HTERT RPE-1 (cell line): Measurements from ENCODE around the gene ATP1A4.
"Not testable (repeated sequence)": the region's sequence is repeated elsewhere in the genome, so short reads cannot be mapped to it uniquely, and the experiment has no call there.

Source experiments
- in situ Hi-C: fragments of 300-500 bp; cut with MboI; formaldehyde crosslinking; loops from 4 replicates; pipeline ENCODE4 v1.14.3; 2020; ENCODE audit warnings: low sequenced_read_pairs

The ATP1A4 gene

DNA sequence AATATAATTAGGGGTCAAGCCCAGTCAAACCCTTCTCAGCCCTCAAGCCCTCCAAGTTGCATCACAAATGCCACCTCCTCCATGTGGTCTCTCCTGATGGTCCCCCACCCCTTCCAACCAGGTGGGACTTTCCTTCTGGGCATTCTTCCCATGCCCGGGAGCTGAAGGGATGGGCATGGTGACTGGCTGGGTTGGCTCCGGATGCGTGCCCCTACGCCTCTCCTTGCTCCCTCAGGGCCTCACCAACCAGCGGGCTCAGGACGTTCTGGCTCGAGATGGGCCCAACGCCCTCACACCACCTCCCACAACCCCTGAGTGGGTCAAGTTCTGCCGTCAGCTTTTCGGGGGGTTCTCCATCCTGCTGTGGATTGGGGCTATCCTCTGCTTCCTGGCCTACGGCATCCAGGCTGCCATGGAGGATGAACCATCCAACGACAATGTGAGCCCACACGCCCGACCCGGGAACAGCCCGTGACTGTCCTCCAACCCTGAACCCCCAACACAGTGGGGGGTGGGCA lies 28.4 kb upstream of the ATP1A4 start:
- in situ Hi-C loops = no loop called here

DNA sequence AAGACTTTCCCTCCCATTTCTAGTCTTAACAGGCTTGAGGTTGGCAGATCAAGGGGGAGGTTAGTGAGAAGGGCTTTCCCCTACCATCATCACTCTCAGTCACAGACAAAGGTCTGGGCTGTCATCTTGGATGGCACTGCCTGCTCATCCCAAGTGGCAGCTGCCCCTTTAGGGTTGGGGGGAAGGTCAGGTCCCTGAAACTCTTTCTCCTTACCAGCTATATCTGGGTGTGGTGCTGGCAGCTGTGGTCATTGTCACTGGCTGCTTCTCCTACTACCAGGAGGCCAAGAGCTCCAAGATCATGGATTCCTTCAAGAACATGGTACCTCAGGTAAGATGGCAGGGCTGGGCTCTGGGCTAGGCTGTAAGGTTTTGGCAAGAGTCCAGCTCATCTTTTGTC lies 27.7 kb upstream of the ATP1A4 start:
- in situ Hi-C loops = no loop called here

DNA sequence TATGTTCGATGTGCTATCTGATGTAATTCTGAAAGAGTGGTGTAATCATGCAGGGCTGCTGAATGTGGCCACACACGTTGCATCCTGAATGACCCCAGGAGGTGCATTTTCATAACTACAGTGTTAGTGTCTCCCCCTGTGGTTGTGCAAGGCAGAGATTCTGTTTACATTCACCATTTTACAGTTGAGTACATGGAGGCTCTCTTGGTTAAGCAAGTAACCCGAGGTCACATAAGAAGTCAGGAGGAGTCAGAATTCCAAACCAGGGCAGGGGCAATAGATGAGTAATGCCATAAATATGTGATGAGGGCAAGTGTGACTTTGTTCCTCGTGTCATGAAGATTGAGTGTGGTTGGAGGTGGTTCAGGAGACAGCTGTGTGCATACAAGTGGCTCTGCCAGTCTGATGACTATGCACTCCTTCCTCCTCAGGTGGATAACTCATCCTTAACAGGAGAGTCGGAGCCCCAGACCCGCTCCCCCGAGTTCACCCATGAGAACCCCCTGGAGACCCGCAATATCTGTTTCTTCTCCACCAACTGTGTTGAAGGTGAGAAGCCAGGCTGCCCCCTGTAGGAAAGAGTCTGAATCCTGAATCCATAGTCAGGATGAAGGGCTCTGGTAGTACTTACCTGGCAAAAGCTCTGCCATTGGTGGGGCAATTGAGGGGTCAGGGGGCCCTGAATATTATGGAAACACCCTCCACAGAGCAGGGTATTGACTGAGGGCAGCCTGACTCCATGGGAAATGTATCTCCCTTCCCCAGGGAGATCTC lies 26.5 kb upstream of the ATP1A4 start:
- in situ Hi-C loops = no loop called here

DNA sequence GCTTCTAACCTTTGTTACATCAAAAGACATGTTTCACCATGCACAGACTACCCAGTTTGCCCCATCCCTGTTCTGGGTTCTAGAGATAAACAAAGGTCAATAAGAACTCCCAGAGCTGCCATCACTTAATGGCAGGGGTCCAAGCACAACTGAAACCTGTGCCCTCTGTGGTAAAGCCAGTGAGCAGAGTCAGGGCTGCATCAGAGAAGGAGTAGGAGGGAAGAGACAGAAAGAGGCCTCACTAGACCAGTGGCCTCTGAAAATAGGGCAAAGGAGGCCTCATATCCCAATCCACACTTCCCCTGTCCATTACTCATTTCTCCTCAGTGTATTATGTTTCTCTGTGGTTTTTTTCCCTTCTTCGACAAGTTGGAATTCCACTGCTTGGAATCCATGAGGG lies 25.7 kb upstream of the ATP1A4 start:
- in situ Hi-C loops = no loop called here

DNA sequence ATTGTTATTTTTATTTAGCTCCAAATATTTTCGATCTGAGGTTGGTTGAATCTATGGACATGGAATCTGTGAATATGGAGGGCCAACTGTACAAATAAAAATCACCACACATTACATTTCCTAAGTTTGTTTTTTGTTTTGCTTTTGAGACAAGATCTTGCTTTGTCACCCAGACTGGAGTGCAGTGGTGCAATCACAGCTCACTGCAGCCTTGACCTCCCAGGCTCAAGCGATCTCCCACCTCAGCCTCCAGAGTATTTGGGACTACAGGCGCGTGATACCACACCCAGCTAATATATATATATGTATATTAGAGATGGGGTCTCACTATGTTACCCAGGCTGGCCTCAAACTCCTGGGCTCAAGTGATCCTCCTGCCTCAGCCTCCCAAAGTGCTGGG lies 25.1 kb upstream of the ATP1A4 start:
- in situ Hi-C loops = not testable (repeated sequence)

DNA sequence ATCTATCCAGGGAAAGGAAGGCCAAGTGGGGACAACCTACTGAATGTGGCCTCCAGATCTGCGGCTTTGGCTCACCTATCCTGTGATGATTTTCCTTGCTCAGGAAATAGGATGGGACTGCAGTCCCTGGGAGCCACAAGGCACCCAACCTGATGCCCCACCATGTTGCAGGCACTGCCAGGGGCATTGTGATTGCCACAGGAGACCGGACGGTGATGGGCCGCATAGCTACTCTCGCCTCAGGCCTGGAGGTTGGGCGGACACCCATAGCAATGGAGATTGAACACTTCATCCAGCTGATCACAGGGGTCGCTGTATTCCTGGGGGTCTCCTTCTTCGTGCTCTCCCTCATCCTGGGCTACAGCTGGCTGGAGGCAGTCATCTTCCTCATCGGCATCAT lies 24.0 kb upstream of the ATP1A4 start:
- in situ Hi-C loops = no loop called here

DNA sequence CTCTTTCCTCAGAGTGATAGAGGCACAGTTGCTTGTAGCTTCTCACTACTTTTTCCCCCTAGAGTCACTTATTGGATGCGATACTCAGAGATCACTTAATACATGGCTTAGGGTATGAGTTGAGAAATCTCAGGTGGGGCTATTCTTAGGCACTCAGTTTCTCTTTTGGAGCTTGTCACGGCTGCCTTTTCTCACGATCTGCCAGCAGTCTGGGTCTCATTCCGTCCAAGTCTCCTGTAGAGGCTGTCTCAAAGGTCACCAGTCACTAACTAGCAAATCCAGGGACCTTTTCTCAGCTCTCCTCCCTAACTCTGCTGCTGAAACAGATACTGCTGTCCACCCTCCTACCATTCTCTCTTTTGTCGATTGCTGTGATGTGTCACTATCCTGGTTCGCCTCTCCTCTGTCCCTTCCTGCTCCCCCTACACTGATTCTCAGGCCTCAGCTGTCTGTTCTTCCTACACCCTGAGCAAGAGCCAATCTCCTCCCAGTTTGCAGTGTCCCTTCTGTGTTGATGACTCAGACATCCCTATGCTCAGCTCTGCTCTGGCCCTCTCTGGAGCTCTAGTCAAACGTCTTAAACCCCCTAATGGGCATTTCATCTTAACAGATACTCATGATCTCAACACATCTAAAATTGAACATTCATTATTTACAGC lies 23.4 kb upstream of the ATP1A4 start:
- in situ Hi-C loops = no loop called here

DNA sequence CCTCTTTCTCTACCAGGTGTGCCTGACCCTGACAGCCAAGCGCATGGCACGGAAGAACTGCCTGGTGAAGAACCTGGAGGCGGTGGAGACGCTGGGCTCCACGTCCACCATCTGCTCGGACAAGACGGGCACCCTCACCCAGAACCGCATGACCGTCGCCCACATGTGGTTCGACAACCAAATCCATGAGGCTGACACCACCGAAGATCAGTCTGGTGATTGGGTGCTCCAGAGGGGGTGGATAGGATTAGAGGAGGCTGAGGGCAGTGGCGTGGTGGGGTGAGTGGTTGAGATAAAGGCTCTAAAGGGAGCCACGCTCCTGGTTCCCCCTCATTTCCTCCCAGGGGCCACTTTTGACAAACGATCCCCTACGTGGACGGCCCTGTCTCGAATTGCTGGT lies 22.8 kb upstream of the ATP1A4 start:
- in situ Hi-C loops = no loop called here

DNA sequence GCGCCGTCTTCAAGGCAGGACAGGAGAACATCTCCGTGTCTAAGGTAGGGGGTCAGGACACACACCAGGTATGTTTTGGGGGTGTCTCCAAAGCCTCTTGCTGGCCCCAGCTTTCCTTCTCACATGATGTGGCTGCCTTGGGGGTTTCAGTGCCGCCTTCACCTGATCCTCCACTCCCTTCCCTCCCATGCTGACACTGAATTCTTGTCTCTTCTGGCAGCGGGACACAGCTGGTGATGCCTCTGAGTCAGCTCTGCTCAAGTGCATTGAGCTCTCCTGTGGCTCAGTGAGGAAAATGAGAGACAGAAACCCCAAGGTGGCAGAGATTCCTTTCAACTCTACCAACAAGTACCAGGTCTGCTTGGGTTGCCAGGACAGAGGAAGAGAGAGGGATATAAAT lies 22.4 kb upstream of the ATP1A4 start:
- in situ Hi-C loops = no loop called here

DNA sequence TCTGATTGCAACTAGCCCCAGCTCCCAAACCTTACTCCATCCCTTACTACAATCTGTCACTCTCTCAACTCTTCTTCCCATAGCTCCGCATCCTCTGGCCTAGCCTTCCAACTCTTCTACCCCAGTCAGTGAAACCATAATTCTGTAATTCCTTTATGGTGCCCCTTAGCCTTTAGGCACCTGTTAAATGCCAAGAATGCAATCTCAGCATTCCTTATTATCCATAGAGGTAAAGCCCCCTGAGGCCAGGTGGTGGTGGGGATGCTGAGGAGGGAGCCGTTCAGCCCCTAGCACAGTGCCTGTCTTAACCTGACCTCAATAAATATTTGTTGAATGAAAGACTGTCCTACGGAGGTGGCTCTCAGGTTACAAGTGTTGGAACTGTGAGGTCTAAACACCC lies 21.8 kb upstream of the ATP1A4 start:
- in situ Hi-C loops = no loop called here

DNA sequence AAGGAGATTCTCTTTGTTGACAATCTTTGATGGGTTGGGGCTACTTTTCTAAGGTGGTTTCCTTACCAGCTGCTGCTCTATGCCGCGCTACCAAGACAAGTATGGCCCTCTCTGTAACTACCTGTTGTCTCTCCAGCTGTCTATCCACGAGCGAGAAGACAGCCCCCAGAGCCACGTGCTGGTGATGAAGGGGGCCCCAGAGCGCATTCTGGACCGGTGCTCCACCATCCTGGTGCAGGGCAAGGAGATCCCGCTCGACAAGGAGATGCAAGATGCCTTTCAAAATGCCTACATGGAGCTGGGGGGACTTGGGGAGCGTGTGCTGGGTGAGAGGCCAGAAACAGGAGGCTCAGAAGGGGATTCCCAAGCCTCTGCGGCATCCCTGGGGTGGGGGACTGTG lies 21.4 kb upstream of the ATP1A4 start:
- in situ Hi-C loops = no loop called here

DNA sequence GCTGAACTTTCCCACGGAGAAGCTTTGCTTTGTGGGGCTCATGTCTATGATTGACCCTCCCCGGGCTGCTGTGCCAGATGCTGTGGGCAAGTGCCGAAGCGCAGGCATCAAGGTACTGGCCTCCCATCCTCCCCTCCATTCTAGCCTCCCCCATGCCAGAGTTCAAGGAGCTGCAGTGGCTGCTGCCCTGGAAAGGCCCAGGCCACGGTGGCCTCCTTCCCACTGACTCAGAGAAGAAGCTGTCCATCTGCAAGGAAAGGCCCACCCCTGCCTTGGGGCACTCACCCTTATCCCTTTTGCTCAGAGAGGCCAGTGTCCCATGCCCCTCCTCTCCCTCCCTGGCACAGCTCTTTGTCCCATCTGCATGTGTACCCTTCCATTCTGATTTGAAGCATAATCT lies 20.9 kb upstream of the ATP1A4 start:
- in situ Hi-C loops = no loop called here

DNA sequence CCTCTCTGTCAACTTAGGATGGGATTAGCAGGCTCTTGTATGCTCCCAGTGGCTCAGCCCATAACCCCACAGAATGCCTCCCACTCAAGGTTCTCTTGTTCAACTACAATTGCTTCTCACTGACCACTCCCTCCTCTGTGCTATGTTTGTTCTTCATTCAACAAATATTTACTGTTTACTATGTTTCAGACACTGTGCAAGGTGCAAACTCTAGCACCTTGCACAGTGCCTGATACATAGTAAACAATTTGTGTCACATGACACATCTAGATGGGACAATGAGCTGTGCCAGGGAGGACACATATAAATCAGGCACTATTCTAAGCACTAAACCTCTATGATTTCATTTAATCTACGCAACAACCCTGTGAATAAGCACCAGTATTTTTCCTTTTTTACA lies 20.5 kb upstream of the ATP1A4 start:
- in situ Hi-C loops = no loop called here

DNA sequence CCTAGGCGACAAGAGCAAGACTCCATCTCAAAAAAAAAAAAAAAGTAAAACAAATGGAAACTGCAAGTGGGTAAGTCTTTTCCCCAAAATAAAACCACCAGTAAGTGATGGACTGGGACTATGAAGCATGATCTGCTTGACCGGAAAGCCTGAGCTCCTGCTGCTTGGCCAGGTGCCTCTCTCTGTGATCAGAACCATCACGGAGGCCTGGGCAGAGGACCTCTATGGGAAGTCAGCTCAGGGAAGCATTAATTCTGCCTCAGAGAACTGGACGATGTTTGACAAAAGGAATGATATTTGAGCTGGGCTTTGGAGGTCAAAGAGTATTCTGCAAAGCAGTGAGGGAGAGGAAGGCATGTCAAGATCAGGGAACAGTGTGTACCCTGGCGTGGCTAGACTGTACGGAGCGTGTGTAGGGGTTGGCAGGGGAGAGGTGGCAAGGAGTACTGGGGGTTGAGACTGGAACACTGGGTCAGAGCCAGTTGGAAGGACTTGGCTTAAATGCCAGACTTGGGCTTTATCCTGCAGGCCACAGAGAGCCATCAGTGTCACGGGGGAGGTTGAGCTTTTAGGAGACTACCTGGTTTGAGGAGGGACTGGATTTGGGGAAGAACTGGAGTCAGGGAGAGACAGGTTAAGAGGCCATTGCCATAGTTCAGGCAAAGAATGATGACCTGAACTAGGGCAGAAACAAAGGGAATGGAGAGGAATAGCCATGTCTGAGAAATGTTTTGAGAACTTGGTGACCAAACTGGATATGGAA lies 19.4 kb upstream of the ATP1A4 start:
- in situ Hi-C loops = no loop called here

DNA sequence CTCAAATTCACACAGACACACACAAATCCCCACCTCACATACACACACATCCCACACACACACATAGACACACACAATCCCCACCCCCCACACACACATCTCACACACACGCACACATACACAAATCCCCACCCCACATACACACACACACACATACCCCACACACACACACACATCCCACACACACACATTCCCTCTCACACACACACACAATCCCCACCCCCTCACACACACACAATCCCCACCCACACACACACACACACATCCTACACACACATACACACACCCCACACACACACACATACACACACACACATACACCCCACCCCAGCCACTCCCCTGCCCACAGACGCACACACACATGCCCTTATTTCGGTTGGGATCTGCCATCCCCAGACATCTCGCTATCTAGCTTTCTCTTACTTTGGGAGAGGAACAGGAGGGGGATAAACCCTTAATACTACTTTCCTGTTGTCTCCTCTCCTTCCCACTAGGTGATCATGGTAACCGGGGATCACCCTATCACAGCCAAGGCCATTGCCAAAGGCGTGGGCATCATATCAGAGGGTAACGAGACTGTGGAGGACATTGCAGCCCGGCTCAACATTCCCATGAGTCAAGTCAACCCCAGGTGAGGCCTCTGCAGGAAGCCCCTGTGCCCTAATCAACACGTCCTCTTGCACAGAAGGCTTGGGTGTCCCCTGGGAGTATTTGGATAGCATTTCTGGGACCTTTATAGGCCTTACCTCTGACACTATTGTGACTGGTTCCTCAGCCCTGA lies 17.2 kb upstream of the ATP1A4 start:
- in situ Hi-C loops = no loop called here

DNA sequence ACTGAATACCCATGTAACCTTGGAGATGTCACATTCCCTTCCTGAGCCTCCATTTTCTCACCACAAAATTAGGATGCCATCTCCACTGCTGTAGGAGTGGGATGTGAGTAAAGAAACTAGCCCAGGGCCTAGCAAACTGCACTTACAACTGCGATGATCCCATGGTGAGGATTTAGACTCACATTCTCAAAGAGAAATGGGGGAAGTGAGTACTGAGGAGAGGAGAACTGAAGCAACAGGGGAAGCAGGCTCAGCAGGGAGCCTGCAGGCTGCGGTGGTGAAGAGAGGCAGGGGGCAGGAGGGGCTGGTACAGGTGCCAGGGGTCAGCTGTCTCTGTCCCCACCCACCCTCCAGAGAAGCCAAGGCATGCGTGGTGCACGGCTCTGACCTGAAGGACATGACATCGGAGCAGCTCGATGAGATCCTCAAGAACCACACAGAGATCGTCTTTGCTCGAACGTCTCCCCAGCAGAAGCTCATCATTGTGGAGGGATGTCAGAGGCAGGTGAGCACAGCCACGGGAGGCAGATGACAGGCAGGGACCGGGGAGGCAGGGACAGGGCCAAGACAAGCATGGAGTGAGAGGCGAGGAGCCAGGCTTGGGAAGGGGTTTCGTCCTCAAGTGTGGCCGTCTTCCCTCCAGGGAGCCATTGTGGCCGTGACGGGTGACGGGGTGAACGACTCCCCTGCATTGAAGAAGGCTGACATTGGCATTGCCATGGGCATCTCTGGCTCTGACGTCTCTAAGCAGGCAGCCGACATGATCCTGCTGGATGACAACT lies 16.4 kb upstream of the ATP1A4 start:
- in situ Hi-C loops = no loop called here

DNA sequence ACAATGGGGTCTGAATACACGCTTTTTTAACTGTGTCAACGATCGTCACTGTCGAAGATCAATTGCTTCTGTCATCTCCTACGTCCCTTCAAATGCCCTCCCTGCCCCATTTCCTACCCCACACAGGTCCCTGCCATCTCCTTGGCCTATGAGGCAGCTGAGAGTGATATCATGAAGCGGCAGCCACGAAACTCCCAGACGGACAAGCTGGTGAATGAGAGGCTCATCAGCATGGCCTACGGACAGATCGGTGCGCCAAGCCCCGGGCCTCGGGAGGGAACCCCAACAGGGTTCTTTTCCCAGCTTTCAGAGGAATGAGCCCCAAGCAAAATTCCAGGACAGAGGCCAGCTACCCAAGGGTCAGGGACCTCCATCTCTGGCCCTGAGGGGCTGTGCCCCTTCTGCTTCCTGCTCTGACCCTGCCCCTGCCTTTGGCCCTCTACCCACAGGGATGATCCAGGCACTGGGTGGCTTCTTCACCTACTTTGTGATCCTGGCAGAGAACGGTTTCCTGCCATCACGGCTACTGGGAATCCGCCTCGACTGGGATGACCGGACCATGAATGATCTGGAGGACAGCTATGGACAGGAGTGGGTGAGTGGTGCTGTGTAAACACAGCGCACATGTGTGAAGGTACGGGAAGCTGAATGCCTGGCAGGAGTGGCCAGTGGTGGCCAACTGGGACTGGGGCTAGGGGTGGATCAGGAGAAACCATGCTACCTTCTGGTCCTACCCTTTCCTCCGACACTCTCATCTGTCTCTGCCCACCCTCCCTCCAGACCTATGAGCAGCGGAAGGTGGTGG lies 15.1 kb upstream of the ATP1A4 start:
- in situ Hi-C loops = no loop called here

DNA sequence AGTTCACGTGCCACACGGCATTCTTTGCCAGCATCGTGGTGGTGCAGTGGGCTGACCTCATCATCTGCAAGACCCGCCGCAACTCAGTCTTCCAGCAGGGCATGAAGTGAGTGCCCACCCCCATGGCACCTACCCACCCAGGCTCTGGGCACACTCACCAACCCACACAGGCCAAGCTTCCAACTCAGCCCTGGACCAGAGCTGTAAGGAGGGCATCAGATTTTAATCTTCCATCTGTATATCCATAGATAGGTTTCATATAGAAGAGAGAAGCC lies 14.5 kb upstream of the ATP1A4 start:
- in situ Hi-C loops = no loop called here

DNA sequence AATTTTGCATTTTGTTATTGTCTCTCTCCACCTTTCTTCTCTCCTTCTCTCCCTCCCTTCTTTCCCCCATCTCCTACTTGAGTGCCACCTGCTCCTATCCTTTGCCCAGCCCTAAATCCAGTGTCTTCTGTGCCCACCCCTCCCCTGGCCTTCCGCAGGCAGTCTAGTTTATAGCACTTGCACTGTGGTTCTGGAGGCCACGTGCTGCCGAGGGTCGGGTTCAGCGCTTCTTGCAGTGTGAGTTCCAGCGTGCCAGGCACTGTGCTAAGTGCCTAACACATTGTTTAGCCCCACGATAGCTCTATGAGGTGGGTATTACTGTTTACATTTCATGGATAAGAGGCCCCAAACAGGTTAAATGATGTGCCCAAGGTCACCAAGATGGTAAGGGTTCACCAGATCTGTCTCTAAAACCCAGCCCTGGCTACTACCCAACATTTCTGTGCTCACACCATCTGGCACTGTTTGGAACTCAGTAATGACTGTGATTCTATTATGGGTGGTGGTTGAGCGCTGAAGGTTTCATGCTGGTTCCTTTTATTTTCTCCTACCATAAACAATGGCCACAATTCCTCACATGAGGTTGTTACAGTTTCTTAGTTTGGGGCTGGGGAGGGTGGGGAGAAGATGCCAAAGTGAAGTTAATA lies 14.1 kb upstream of the ATP1A4 start:
- in situ Hi-C loops = no loop called here
